IgD-negative memory B cell (primary cell): ENCODE measurements around the gene PLCB4. TPM values are rescaled to one million over a fixed set of nuclear protein-coding genes. Genes with fewer than 3 reads are reported as not detected.
A peak's percentile ranks its signal among the peaks of the same experiment; 100 is the strongest.

Experiments
- H3K27ac Mint-ChIP-seq, 3 donors: one replicate each; pipeline ENCODE4 v1.8.0; 2020 to 2022; ENCODE audit warnings: mild to moderate bottlenecking in 3 of 3, mixed read lengths in 3 of 3, moderate library complexity in 1 of 3
- H3K27me3 Mint-ChIP-seq: one replicate; pipeline ENCODE4 v1.8.0; 2021; ENCODE audit warnings: mixed read lengths
- H3K36me3 Mint-ChIP-seq: one replicate; pipeline ENCODE4 v1.8.0; 2020; ENCODE audit warnings: mild to moderate bottlenecking, mixed read lengths
- H3K4me1 Mint-ChIP-seq, 3 donors: one replicate each; pipeline ENCODE4 v1.8.0; 2020 to 2022; ENCODE audit warnings: mixed read lengths in 3 of 3, mild to moderate bottlenecking in 1 of 3
- H3K4me3 Mint-ChIP-seq, 4 donors: one replicate each; pipeline ENCODE4 v1.8.0; 2020 to 2022; ENCODE audit warnings: mild to moderate bottlenecking in 4 of 4, mixed read lengths in 4 of 4, moderate library complexity in 3 of 4
- H3K9me3 Mint-ChIP-seq, 3 donors: one replicate each; pipeline ENCODE4 v1.8.0; 2020 to 2021; ENCODE audit warnings: mixed read lengths in 3 of 3, mild to moderate bottlenecking in 1 of 3
- polyA plus RNA-seq: library from polyadenylated mRNA; unstranded; fragments of 300-500 nt; fragmentation: Illumina TruSeq; gene quantifications from one replicate; pipeline ENCODE4 v1.2.3, GENCODE V29; 2021

The PLCB4 gene
- polyA plus RNA-seq, 1 donor from 2014 or later = not detected

DNA sequence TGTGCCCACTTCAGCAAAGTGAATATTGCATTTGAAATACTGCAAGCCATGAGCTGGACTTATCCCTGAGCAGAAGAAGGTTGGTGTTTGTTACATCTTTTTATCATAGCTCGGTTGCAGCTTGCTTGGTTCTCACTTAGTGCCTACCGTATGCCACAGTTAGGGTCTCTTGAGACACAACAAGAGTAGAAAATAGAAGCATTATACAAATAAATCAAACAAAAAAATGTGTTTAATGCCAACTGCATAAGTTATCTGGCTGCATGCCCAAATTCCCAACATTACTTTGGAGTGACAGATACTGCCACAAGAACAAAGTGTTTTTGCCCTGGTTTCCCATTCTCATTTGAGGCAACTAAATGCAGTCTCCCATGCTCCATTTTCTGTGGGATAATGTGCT, 391.6 kb downstream of the PLCB4 start:
- Mint-ChIP-seq H3K27ac (no peak overlapping the region), H3K4me3 (no peak overlapping the region), H3K27me3 (no peaks in the 10 kb centered on the region), H3K36me3 (no peaks in the 10 kb centered on the region), H3K9me3 (peaks cover 0 to 3% (median 0%) of the 10 kb centered on the region in 3 donors), H3K4me1 (no peaks in the 10 kb centered on the region)

GRCh38 chr20:9467995-9468394, 399.1 kb downstream of the PLCB4 start:
- no peak overlapping the region for H3K27ac Mint-ChIP-seq
- H3K36me3 Mint-ChIP-seq = no peaks in the 10 kb centered on the region
- H3K27me3 Mint-ChIP-seq = no peaks in the 10 kb centered on the region
- no peaks in the 10 kb centered on the region for H3K4me1 Mint-ChIP-seq
- peaks cover 0 to 6% (median 0%) of the 10 kb centered on the region in 3 donors for H3K9me3 Mint-ChIP-seq
- H3K4me3 Mint-ChIP-seq = no peak overlapping the region

DNA sequence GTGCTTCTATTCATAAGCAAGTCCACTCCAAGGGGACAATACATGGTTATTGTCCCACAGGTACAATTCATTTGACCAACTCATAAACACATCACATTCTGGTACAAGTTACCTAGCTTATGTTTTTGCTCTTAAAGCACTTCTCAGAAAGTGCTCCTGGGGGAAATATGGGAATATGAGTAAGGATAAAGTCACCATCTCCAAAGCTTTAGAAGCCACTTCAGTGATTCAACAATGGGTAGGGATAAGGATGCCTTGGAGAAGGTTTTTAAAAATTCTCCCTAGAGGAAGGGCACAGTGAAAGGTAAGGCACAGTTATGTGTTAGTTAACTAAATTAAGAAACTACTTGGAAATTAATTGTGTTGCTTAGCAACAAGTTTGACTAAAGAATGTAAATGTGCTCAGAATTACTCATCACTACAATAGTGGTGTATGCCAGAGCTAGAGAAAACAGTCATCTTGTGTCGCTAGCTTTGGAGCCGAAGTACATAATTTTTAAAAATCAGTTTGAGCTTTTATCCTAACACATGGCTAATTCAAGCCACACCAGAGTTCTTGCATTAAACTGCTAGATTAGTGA, 406.0 kb downstream of the PLCB4 start:
- no peaks in the 10 kb centered on the region for H3K9me3 Mint-ChIP-seq
- H3K4me1 Mint-ChIP-seq = no peaks in the 10 kb centered on the region

GRCh38 chr20:9475456-9475855, 406.6 kb downstream of the PLCB4 start:
- no peak overlapping the region for H3K4me3 Mint-ChIP-seq

More for the DNA sequence above, 406.0 kb downstream of the PLCB4 start:
- Mint-ChIP-seq H3K27ac (no peak overlapping the region), H3K4me3 (no peak overlapping the region), H3K36me3 (no peaks in the 10 kb centered on the region), H3K27me3 (no peaks in the 10 kb centered on the region)

GRCh38 chr20:9476174-9476573, 407.3 kb downstream of the PLCB4 start:
- Mint-ChIP-seq H3K4me1 (no peaks in the 10 kb centered on the region), H3K27me3 (no peaks in the 10 kb centered on the region), H3K36me3 (no peaks in the 10 kb centered on the region), H3K4me3 (no peak overlapping the region), H3K9me3 (peaks cover 0 to 4% (median 2%) of the 10 kb centered on the region in 3 donors), H3K27ac (no peak overlapping the region)

More at GRCh38 chr20:9475456-9475855, 406.6 kb downstream of the PLCB4 start:
- Mint-ChIP-seq H3K4me1 (no peaks in the 10 kb centered on the region), H3K36me3 (no peaks in the 10 kb centered on the region), H3K27me3 (no peaks in the 10 kb centered on the region), H3K27ac (no peak overlapping the region), H3K9me3 (no peaks in the 10 kb centered on the region)

DNA sequence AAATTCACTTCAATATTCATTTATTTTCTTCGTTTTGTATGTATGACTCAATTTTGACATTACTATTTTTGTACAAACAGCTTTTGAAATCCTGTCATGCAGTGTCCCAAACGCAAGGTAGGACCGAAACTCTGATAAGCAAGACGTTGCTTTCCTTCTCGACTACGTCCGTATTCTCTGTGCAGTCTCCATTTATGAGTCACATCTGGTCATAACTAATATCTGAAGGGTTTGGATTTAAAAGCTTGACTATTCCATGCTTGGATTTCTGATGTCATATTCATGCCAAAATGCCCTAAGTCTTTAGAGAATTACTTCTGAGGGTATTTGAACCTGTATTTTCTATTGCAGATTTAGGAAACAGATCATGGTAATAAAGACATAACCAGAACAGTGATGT, 407.8 kb downstream of the PLCB4 start:
- H3K4me3 Mint-ChIP-seq = no peak overlapping the region
- H3K9me3 Mint-ChIP-seq = peaks cover 0 to 4% (median 2%) of the 10 kb centered on the region in 3 donors
- H3K36me3 Mint-ChIP-seq = no peaks in the 10 kb centered on the region
- no peak overlapping the region for H3K27ac Mint-ChIP-seq
- H3K27me3 Mint-ChIP-seq = no peaks in the 10 kb centered on the region
- H3K4me1 Mint-ChIP-seq = no peaks in the 10 kb centered on the region

DNA sequence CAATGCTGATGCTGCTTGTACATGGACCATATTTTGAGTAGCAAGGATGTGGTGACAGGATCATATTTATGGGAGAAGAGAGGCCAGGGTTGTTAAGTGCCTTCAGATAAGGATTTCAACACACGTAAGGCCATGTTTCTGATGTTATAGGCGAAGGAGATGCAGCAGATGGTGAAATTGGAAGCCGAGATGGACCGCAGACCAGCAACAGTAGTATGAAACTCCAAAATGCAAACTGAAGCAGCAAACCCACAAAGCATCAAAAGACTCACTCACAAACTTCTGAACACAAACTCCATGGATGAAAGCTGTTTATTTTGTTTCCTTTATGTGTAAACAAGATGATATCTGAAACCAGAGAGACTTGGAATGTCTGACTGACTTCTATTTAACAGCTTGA, 409.9 kb downstream of the PLCB4 start:
- Mint-ChIP-seq H3K36me3 (no peaks in the 10 kb centered on the region), H3K27ac (no peak overlapping the region), H3K27me3 (no peaks in the 10 kb centered on the region), H3K9me3 (peaks cover 0 to 5% (median 4%) of the 10 kb centered on the region in 3 donors), H3K4me1 (peaks cover 4 to 8% (median 6%) of the 10 kb centered on the region in 3 donors), H3K4me3 (no peak overlapping the region)

GRCh38 chr20:9480066-9480465, 411.2 kb downstream of the PLCB4 start:
- H3K27ac Mint-ChIP-seq = no peak overlapping the region
- H3K27me3 Mint-ChIP-seq = peaks cover 2% of the 10 kb centered on the region
- peaks cover 0 to 5% (median 4%) of the 10 kb centered on the region in 3 donors for H3K9me3 Mint-ChIP-seq
- peaks cover 4 to 8% (median 6%) of the 10 kb centered on the region in 3 donors for H3K4me1 Mint-ChIP-seq
- no peak overlapping the region for H3K4me3 Mint-ChIP-seq
- no peaks in the 10 kb centered on the region for H3K36me3 Mint-ChIP-seq

DNA sequence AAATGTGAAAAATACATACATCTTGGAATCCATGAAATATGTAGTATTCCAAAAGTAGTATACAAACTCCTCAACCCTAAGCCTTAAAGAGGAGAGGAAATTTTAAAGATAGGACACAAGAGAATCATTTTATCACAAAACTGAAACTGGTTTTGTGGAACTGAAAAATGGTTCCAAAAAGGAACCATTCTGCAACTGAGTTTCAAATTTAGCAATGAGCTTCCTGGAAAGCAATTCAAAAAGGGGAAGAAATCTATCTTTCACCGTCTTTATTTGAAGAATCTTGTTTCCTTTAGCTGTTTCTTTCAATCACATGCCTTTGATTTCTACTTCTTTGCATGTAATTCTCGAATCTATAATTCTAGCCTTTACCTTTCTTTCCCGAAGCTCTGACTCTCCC, 413.3 kb downstream of the PLCB4 start:
- no peak overlapping the region for H3K27ac Mint-ChIP-seq
- H3K9me3 Mint-ChIP-seq = peaks cover 0 to 5% (median 4%) of the 10 kb centered on the region in 3 donors
- H3K36me3 Mint-ChIP-seq = no peaks in the 10 kb centered on the region
- peaks cover 4 to 8% (median 6%) of the 10 kb centered on the region in 3 donors for H3K4me1 Mint-ChIP-seq
- peak overlapping the region in 2 of 4 donors; percentile 35 to 41 for H3K4me3 Mint-ChIP-seq
- H3K27me3 Mint-ChIP-seq = peaks cover 2% of the 10 kb centered on the region

- Mint-ChIP-seq H3K9me3 (peaks cover 0 to 5% (median 4%) of the 10 kb centered on the region in 3 donors), H3K27ac (no peak overlapping the region), H3K36me3 (no peaks in the 10 kb centered on the region), H3K27me3 (peaks cover 2% of the 10 kb centered on the region), H3K4me3 (no peak overlapping the region), H3K4me1 (peaks cover 4 to 8% (median 6%) of the 10 kb centered on the region in 3 donors)
Observed at GRCh38 chr20:9483131-9483530, 414.2 kb downstream of the PLCB4 start.

- Mint-ChIP-seq H3K27ac (no peak overlapping the region), H3K9me3 (peaks cover 0 to 8% (median 2%) of the 10 kb centered on the region in 3 donors), H3K36me3 (no peaks in the 10 kb centered on the region), H3K4me3 (no peak overlapping the region), H3K4me1 (peaks cover 4 to 8% (median 6%) of the 10 kb centered on the region in 3 donors), H3K27me3 (peaks cover 4% of the 10 kb centered on the region)
Observed at GRCh38 chr20:9485614-9486340, 416.9 kb downstream of the PLCB4 start.

GRCh38 chr20:9487231-9487630, 418.3 kb downstream of the PLCB4 start:
- Mint-ChIP-seq H3K27me3 (peaks cover 4% of the 10 kb centered on the region), H3K36me3 (no peaks in the 10 kb centered on the region), H3K4me3 (no peak overlapping the region), H3K4me1 (peaks cover 4 to 8% (median 6%) of the 10 kb centered on the region in 3 donors), H3K27ac (no peak overlapping the region), H3K9me3 (peaks cover 0 to 6% (median 0%) of the 10 kb centered on the region in 3 donors)

DNA sequence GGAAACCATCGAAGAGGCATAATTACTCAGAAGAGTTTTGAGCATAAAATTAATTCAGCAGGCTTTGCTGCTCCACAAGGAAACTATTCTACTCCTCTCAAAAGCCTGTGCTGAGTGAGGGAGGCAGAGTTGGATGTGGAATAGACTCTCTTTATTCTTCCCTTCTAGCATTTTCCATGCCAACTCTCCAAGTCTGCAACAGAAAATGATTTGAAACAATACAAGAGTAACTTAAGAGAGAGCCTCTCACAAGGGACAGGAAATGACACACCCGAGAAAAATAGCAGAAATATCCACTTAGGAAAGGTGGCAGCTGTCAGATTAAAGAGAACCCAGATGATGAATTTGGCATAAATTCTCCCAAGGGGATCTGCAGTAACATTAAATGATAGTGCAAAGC, 419.2 kb downstream of the PLCB4 start:
- Mint-ChIP-seq H3K27ac (no peak overlapping the region), H3K9me3 (peaks cover 0 to 4% (median 0%) of the 10 kb centered on the region in 3 donors), H3K27me3 (peaks cover 4% of the 10 kb centered on the region), H3K4me1 (no peaks in the 10 kb centered on the region), H3K36me3 (no peaks in the 10 kb centered on the region), H3K4me3 (no peak overlapping the region)

DNA sequence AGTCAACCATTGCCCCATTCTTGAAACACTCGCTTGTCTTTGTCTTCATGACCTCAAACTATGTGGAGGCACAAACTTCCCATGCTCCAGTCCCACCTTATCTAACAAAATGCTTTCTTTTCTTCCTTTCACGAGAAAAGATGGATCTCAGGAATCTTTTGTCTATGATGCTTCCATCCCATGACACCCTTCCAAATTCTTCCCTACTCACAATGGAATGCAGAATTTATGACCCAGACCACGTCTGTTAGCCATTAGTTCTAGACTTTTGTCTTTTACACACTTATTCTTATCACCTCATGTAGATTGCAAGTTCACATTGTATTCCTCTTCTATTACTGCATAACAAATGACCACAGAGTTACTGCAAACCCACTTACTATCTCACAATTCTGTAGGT, 421.3 kb downstream of the PLCB4 start:
- H3K4me3 Mint-ChIP-seq = no peak overlapping the region
- no peak overlapping the region for H3K27ac Mint-ChIP-seq
- H3K4me1 Mint-ChIP-seq = no peaks in the 10 kb centered on the region
- peaks cover 0 to 4% (median 0%) of the 10 kb centered on the region in 3 donors for H3K9me3 Mint-ChIP-seq
- H3K36me3 Mint-ChIP-seq = no peaks in the 10 kb centered on the region
- H3K27me3 Mint-ChIP-seq = peaks cover 2% of the 10 kb centered on the region

DNA sequence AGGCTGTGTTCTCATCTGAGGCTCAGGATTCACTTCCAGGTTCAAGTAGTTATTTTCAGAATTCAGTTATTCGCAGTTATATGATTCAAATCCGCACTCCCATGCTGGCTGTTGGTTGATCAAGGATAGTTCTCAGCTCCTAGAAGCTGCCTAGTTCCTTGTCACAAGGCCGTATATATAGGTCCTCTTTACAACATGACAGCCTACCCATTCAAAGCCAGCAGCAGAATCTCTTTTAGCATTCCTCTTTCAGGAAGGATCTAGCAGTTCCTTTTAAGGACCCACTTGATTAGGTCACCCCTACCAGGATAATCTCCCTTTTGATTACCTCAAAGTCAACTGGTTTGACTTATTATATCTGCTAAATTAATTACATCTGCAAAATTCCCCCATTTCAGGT, 421.7 kb downstream of the PLCB4 start:
- no peaks in the 10 kb centered on the region for H3K4me1 Mint-ChIP-seq
- no peaks in the 10 kb centered on the region for H3K36me3 Mint-ChIP-seq
- no peak overlapping the region for H3K27ac Mint-ChIP-seq
- H3K9me3 Mint-ChIP-seq = peaks cover 0 to 5% (median 0%) of the 10 kb centered on the region in 3 donors
- H3K4me3 Mint-ChIP-seq = no peak overlapping the region
- peaks cover 2% of the 10 kb centered on the region for H3K27me3 Mint-ChIP-seq

DNA sequence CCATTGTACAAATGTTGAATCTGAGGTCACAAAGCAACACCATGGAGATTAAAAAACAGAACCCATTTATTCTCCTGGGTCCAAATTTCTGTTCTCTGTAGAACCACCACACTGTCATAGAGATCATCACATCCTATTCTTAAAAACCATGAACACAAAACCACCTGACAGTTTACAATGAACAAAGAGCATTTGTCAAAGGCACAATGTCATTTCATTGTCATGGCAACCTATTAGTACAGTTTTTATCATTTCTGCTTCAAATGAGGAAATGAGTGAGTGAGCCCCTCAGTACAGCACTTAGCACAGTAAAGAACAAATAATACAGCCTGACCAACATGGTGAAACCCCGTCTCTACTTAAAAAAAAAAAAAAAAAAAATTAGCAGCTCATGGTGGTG, 422.4 kb downstream of the PLCB4 start:
- Mint-ChIP-seq H3K36me3 (no peaks in the 10 kb centered on the region), H3K9me3 (peaks cover 0 to 7% (median 0%) of the 10 kb centered on the region in 3 donors), H3K4me3 (no peak overlapping the region), H3K27ac (no peak overlapping the region), H3K27me3 (peaks cover 2% of the 10 kb centered on the region), H3K4me1 (no peaks in the 10 kb centered on the region)
